Smooth muscle cell (in vitro differentiated cells): ENCODE measurements around the gene C11orf98. TPM values are rescaled to one million over a fixed set of nuclear protein-coding genes. Genes with fewer than 3 reads are reported as not detected.
A peak's percentile ranks its signal among the peaks of the same experiment; 100 is the strongest.
"Not testable (repeated sequence)": the region's sequence is repeated elsewhere in the genome, so short reads cannot be mapped to it uniquely, and the experiment has no call there.

Experiments used
- DNase-seq: peaks from one replicate; lab custom pipeline; 2025; ENCODE audit not compliant: unreplicated experiment; lab: John Stamatoyannopoulos, UW
- H2AFZ ChIP-seq: fragments of 200-600 bp; sonication (generic); 2 replicates; pipeline ENCODE4 v1.6.0; 2016; ENCODE audit warnings: antibody characterized with exemption, low read depth, mild to moderate bottlenecking
- H3F3A ChIP-seq: fragments of 200-600 bp; sonication (generic); 2 replicates; pipeline ENCODE4 v1.6.0; 2017; ENCODE audit warnings: antibody characterized with exemption, low read depth
- H3K27ac ChIP-seq: fragments of 200-600 bp; sonication (generic); 2 replicates; pipeline ENCODE4 v1.5.1; 2016; ENCODE audit warnings: low read depth, mild to moderate bottlenecking
- H3K27me3 ChIP-seq: fragments of 200-600 bp; sonication (generic); 2 replicates; pipeline ENCODE4 v1.6.1; 2016; ENCODE audit warnings: low read depth, mild to moderate bottlenecking
- H3K36me3 ChIP-seq: fragments of 200-600 bp; sonication (generic); 2 replicates; pipeline ENCODE4 v1.5.1; 2016; ENCODE audit warnings: low read depth
- H3K4me1 ChIP-seq: fragments of 200-600 bp; sonication (generic); 2 replicates; pipeline ENCODE4 v1.5.1; 2016; ENCODE audit warnings: low read depth
- H3K4me2 ChIP-seq: fragments of 200-600 bp; sonication (generic); 2 replicates; pipeline ENCODE4 v1.6.0; 2016; ENCODE audit warnings: mild to moderate bottlenecking
- H3K4me3 ChIP-seq: fragments of 200-600 bp; sonication (generic); 2 replicates; pipeline ENCODE4 v1.5.1; 2016; ENCODE audit warnings: mild to moderate bottlenecking
- H3K79me2 ChIP-seq: fragments of 200-600 bp; sonication (generic); 2 replicates; pipeline ENCODE4 v1.6.0; 2016; ENCODE audit warnings: low read depth, mild to moderate bottlenecking
- H3K9ac ChIP-seq: fragments of 200-600 bp; sonication (generic); 2 replicates; pipeline ENCODE4 v1.6.0; 2016; ENCODE audit warnings: low read depth
- H3K9me3 ChIP-seq: fragments of 200-600 bp; sonication (generic); replicated peaks from 2 replicates; pipeline ENCODE4 v1.5.1; 2016; ENCODE audit warnings: low read depth
- H4K20me1 ChIP-seq: fragments of 200-600 bp; sonication (generic); 2 replicates; pipeline ENCODE4 v1.6.0; 2016; ENCODE audit warnings: low read depth
- WGBS: methylation state at CpG from one replicate; pipeline ENCODE4 v1.1.7; 2016; ENCODE audit warnings: low lambda C conversion rate; 5-methylcytosine and 5-hydroxymethylcytosine counted together
- polyA plus RNA-seq: library from polyadenylated mRNA; unstranded; fragments of >200 nt; fragmentation: Nextera tagmentation; extraction: Ambion mirVana; gene quantifications from 2 replicates; pipeline ENCODE4 v1.2.1, GENCODE V29; 2016
- total RNA-seq: library from RNA; depleted of rRNA; stranded (reverse); fragments of >200 nt; gene quantifications from 2 replicates; pipeline ENCODE4 v1.2.3, GENCODE V29; 2014
- TF ChIP-seq, protein P1 (sequence below): fragments of 200-600 bp; sonication (generic); IDR thresholded peaks from 2 replicates; pipeline ENCODE4 v1.5.1; 2017; ENCODE audit warnings: borderline replicate concordance, mild to moderate bottlenecking, antibody characterized with exemption; ENCODE audit not compliant: insufficient read depth, poor library complexity, severe bottlenecking

C11orf98 gene
- total and polyA plus RNA-seq, 2 experiments from 2014 or later, result 68.4 to 101 TPM

DNA sequence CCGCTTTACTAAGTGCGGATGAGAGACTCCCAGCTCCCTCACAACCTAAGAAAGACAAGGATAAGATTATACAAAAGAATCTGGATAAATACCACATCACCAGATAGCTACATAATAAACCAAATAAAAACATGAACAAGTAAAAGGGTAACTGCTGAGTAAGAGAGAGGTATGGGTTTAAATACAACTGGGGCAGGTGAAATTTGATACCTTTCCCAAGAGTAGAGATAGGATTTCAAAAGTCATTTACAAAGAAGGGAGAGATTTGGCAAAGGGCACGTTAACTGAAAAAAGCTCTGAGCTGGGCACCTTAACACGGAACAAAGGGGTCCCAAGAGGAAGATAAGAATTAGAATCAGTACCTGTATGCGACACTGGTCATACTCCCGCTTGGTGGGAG is 12.1 kb upstream of the C11orf98 start:
- Histone ChIP-seq H3K4me3 (no peak overlapping the region), H2AFZ (no peak overlapping the region), H3K4me1 (peaks cover 7% of the 10 kb centered on the region), H3F3A (peaks cover 27% of the 10 kb centered on the region), H3K4me2 (no peak overlapping the region), H3K9ac (peak overlapping the region; percentile 9), H3K27ac (peak overlapping the region; percentile 10), H3K27me3 (no peaks in the 10 kb centered on the region), H3K36me3 (no peaks in the 10 kb centered on the region), H3K79me2 (peaks cover 24% of the 10 kb centered on the region), H4K20me1 (no peaks in the 10 kb centered on the region), H3K9me3 (no peaks in the 10 kb centered on the region)
- TF ChIP-seq, protein P1, sequence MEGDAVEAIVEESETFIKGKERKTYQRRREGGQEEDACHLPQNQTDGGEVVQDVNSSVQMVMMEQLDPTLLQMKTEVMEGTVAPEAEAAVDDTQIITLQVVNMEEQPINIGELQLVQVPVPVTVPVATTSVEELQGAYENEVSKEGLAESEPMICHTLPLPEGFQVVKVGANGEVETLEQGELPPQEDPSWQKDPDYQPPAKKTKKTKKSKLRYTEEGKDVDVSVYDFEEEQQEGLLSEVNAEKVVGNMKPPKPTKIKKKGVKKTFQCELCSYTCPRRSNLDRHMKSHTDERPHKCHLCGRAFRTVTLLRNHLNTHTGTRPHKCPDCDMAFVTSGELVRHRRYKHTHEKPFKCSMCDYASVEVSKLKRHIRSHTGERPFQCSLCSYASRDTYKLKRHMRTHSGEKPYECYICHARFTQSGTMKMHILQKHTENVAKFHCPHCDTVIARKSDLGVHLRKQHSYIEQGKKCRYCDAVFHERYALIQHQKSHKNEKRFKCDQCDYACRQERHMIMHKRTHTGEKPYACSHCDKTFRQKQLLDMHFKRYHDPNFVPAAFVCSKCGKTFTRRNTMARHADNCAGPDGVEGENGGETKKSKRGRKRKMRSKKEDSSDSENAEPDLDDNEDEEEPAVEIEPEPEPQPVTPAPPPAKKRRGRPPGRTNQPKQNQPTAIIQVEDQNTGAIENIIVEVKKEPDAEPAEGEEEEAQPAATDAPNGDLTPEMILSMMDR, result no peak
- no peak for DNase-seq
- 94% methylated on average over 6 of the region's 6 CpGs for WGBS

DNA sequence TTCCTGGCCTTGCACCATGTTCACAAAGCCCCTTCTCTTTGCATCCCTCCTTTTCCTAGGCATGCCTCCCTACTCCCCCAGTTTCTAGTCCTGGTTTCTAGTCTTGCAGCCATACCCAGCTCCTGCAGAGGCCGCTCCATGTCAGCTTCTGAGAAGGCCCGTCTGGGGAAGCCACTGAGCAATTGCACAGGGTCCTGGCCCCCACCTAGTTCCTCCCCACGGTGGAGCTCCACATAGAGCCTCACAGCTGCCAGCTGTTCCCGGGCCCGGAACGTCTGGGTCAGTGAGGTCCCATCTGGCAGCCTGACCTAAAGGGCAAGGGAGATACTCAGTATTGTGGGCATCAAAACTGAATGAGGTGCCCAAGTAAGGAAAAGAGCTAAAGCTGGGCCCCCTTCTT is 11.7 kb upstream of the C11orf98 start:
- peaks cover 24% of the 10 kb centered on the region for H3K79me2 ChIP-seq
- H2AFZ ChIP-seq, result no peak overlapping the region
- H3K36me3 ChIP-seq, result no peaks in the 10 kb centered on the region
- H3K4me2 ChIP-seq, result no peak overlapping the region
- TF ChIP-seq, protein P1, result no peak
- no peak overlapping the region for H3K4me3 ChIP-seq
- WGBS, result 87% methylated on average over 6 of the region's 6 CpGs
- no peak overlapping the region for H3K9ac ChIP-seq
- H3K4me1 ChIP-seq, result peaks cover 7% of the 10 kb centered on the region
- DNase-seq, result no peak
- H3K27me3 ChIP-seq, result no peaks in the 10 kb centered on the region
- no peaks in the 10 kb centered on the region for H3K9me3 ChIP-seq
- no peak overlapping the region for H3K27ac ChIP-seq
- H3F3A ChIP-seq, result peaks cover 27% of the 10 kb centered on the region
- H4K20me1 ChIP-seq, result no peaks in the 10 kb centered on the region

DNA sequence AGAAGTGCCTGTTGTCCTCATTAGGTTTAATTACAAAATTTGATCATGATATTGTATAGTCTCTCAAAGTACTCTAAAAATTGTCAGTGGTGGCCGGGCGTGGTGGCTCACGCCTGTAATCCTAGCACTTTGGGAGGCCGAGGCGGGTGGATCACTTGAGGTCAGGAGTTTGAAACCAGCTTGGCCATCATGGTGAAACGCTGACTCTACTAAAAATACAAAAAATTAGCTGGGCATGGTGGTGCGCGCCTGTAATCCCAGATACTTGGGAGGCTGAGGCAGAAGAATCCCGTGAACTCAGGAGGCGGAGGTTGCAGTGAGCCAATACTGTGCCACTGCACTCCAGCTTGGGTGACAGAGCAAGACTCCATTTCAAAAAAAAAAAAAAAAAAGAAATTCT is 10.4 kb upstream of the C11orf98 start:
- DNase-seq, H3K9me3 ChIP-seq, H3K4me3 ChIP-seq, H2AFZ ChIP-seq, H3K9ac ChIP-seq, H3K4me2 ChIP-seq, H3K36me3 ChIP-seq, H4K20me1 ChIP-seq, H3K27me3 ChIP-seq, H3K27ac ChIP-seq: not testable (repeated sequence)
- peaks cover 11% of the 10 kb centered on the region for H3K4me1 ChIP-seq
- peaks cover 23% of the 10 kb centered on the region for H3F3A ChIP-seq
- peaks cover 24% of the 10 kb centered on the region for H3K79me2 ChIP-seq
- 93% methylated on average over 10 of the region's 10 CpGs for WGBS

DNA sequence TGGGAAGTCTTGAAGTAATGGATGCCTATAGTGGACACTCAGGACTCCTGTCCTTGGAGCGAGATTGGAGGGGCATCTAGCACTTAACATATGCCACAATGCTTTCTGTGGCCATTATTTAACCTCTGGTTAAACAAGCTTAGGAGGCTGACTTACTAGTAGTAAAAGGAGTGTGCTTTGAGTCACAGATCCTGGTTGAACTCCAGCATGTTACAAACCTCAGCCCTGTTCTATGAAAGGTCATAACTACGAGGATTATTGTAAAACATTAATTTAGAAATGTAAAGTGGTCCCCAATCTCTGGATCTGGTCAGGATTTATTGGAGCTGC is 8.2 kb upstream of the C11orf98 start:
- H3K36me3 ChIP-seq, result no peaks in the 10 kb centered on the region
- no peaks in the 10 kb centered on the region for H3K27me3 ChIP-seq
- no peaks in the 10 kb centered on the region for H3K9me3 ChIP-seq
- 94% methylated on average over 2 of the region's 2 CpGs for WGBS
- H2AFZ ChIP-seq, result no peak overlapping the region
- peaks cover 18% of the 10 kb centered on the region for H3K79me2 ChIP-seq
- H3K4me3 ChIP-seq, result no peak overlapping the region
- DNase-seq, result no peak
- no peaks in the 10 kb centered on the region for H4K20me1 ChIP-seq
- H3K4me2 ChIP-seq, result no peak overlapping the region
- H3K4me1 ChIP-seq, result peaks cover 8% of the 10 kb centered on the region
- H3K9ac ChIP-seq, result no peak overlapping the region
- H3F3A ChIP-seq, result peaks cover 34% of the 10 kb centered on the region
- peak overlapping the region; percentile 29 for H3K27ac ChIP-seq
- TF ChIP-seq, protein P1, result no peak
